Activated naive CD8-positive, alpha-beta T cell treated with anti-CD3 and anti-CD28 coated beads, Interleukin-2, amount 50 U/mL, for 16 hours (primary cell): ENCODE measurements around the gene EMC10.
"Not testable (repeated sequence)": the region's sequence is repeated elsewhere in the genome, so short reads cannot be mapped to it uniquely, and the experiment has no call there.

Experiments used
- DNase-seq: peaks from one replicate; pipeline ENCODE4 v3.0.0-alpha.2; 2020; ENCODE audit warnings: low read depth, low spot score

The EMC10 gene

GRCh38 chr19:50513746-50514345 is 37.5 kb downstream of the EMC10 start, which contains the start of gene ASPDH:
Gene ASPDH (minus strand): TSS chr19:50513913. CDS start chr19:50513823, 90 bp downstream.
- DNase-seq = no peak

- DNase-seq = no peak
Observed at GRCh38 chr19:50514346-50515167, 38.2 kb downstream of the EMC10 start.

- no peak for DNase-seq
Observed at GRCh38 chr19:50515168-50515561, 38.9 kb downstream of the EMC10 start.

GRCh38 chr19:50516456-50516855 is 40.1 kb downstream of the EMC10 start:
- no peak for DNase-seq

GRCh38 chr19:50516964-50517703 is 40.8 kb downstream of the EMC10 start:
- no peak for DNase-seq

- DNase-seq = no peak
Observed at GRCh38 chr19:50517704-50518075, 41.4 kb downstream of the EMC10 start.

- DNase-seq = no peak
Observed at GRCh38 chr19:50518091-50519005, 42.0 kb downstream of the EMC10 start.

- DNase-seq = no peak
Observed at GRCh38 chr19:50519006-50519575, 42.8 kb downstream of the EMC10 start.

- no peak for DNase-seq
Observed at GRCh38 chr19:50520822-50521465, 44.6 kb downstream of the EMC10 start.

- DNase-seq = no peak
Observed at GRCh38 chr19:50522881-50523280, 46.6 kb downstream of the EMC10 start.

GRCh38 chr19:50528052-50528451 is 51.7 kb downstream of the EMC10 start:
- DNase-seq = not testable (repeated sequence)

- no peak for DNase-seq
Observed at GRCh38 chr19:50531171-50531612, 54.9 kb downstream of the EMC10 start.

GRCh38 chr19:50532952-50533351 is 56.6 kb downstream of the EMC10 start:
- DNase-seq = no peak

GRCh38 chr19:50534478-50534877 is 58.2 kb downstream of the EMC10 start:
- no peak for DNase-seq

- DNase-seq = no peak
Observed at GRCh38 chr19:50535672-50536187, 59.4 kb downstream of the EMC10 start.

GRCh38 chr19:50536662-50537305 is 60.5 kb downstream of the EMC10 start:
- DNase-seq = no peak

GRCh38 chr19:50537306-50537685 is 61.0 kb downstream of the EMC10 start:
- DNase-seq = no peak

- no peak for DNase-seq
Observed at GRCh38 chr19:50537769-50538230, 61.5 kb downstream of the EMC10 start.
